GM19455 (cell line): ENCODE results near the gene SLC6A8.

Experiments
- ATAC-seq: cut with Tn5 transposase; IDR thresholded peaks from one replicate; pipeline ENCODE4 v1.9.1; 2021; ENCODE audit not compliant: unreplicated experiment

The SLC6A8 gene

GRCh38 chrX:153687121-153688039 is at the start of gene SLC6A8:
SLC6A8 (plus strand) TSS chrX:153687926; CDS start chrX:153688575, 649 bp downstream.
- no peak for ATAC-seq

GRCh38 chrX:153638041-153638371 is 49.7 kb upstream of the SLC6A8 start:
- no peak for ATAC-seq

GRCh38 chrX:153638436-153639176 is 49.1 kb upstream of the SLC6A8 start:
- ATAC-seq = no peak

GRCh38 chrX:153639177-153640044 is 48.3 kb upstream of the SLC6A8 start:
- ATAC-seq = no peak

- ATAC-seq = no peak
Measured at GRCh38 chrX:153640045-153640686, 47.6 kb upstream of the SLC6A8 start.

- no peak for ATAC-seq
Measured at GRCh38 chrX:153640736-153641575, 46.8 kb upstream of the SLC6A8 start.

GRCh38 chrX:153641627-153642026 is 46.1 kb upstream of the SLC6A8 start:
- ATAC-seq = no peak

GRCh38 chrX:153642051-153642654 is 45.6 kb upstream of the SLC6A8 start:
- no peak for ATAC-seq

- no peak for ATAC-seq
Measured at GRCh38 chrX:153642655-153643430, 44.9 kb upstream of the SLC6A8 start.

GRCh38 chrX:153643431-153644351 is 44.0 kb upstream of the SLC6A8 start:
- ATAC-seq = no peak

- no peak for ATAC-seq
Measured at GRCh38 chrX:153644356-153645125, 43.2 kb upstream of the SLC6A8 start.

- ATAC-seq = no peak
Measured at GRCh38 chrX:153645151-153645550, 42.6 kb upstream of the SLC6A8 start.

GRCh38 chrX:153645921-153646488 is 41.7 kb upstream of the SLC6A8 start:
- ATAC-seq = no peak

GRCh38 chrX:153646620-153647373 is 40.9 kb upstream of the SLC6A8 start, which contains the start of gene DUSP9:
DUSP9 (plus strand) TSS chrX:153647203; CDS start chrX:153647954, 751 bp downstream.
- ATAC-seq = no peak

- no peak for ATAC-seq
Measured at GRCh38 chrX:153647461-153648357, 40.0 kb upstream of the SLC6A8 start.
